NCI-H345 (cell line): ENCODE results near the gene BMP7.
"Not testable (repeated sequence)": the region's sequence is repeated elsewhere in the genome, so short reads cannot be mapped to it uniquely, and the experiment has no call there.

Experiments
- DNase-seq: peaks from one replicate; lab custom pipeline; 2025; lab: John Stamatoyannopoulos, UW

The BMP7 gene

DNA sequence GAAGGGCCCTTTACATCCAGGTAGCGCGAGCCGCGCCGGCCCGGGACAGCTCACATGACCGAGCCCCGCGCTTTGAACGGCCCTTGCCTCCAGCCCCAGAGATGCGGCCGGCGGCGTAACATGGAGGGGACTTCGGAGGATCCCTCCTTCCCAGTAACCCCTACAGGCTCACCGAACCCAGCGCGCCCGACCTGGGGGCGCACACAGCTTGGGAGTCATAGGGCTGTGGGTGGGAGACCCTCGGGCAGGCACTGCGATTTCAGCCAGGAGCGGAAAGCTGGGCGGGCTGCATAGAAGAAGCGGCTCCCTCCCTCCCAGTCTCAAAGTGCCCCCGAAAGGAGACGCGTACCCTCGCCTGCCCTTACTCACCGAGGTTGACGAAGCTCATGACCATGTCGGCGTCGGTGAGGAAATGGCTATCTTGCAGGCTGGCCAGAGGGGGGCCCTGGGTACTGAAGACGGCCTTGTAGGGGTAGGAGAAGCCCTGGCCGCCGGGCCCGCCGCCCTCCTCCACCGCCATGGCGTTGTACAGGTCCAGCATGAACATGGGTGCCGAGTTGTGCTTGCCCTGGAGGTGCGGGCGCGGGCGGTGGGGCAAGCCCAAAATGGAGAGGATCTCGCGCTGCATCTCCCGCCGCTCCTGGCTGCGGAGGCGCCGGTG is 975 bp downstream of the BMP7 start:
- DNase-seq, result no peak

DNA sequence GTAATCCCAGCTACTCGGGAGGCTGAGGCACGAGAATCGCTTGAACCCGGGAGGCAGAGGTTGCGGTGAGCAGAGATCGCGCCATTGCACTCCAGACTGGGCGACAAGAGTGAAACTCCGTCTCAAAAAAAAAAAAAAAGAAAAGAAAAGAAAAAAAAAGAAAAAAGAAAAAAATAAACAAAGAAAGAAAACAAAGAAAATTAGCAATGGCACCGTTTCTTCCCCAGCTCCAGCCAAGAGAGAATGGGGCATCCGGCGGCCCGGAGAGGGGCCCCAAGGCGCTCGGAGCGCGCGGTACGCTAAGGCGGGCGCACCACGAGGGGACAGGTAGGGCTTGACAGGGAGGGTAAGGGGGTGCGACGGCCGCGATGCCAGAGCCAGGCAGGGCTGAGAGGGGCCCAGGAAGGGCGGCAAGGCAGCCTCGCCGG is 1.5 kb downstream of the BMP7 start:
- not testable (repeated sequence) for DNase-seq

DNA sequence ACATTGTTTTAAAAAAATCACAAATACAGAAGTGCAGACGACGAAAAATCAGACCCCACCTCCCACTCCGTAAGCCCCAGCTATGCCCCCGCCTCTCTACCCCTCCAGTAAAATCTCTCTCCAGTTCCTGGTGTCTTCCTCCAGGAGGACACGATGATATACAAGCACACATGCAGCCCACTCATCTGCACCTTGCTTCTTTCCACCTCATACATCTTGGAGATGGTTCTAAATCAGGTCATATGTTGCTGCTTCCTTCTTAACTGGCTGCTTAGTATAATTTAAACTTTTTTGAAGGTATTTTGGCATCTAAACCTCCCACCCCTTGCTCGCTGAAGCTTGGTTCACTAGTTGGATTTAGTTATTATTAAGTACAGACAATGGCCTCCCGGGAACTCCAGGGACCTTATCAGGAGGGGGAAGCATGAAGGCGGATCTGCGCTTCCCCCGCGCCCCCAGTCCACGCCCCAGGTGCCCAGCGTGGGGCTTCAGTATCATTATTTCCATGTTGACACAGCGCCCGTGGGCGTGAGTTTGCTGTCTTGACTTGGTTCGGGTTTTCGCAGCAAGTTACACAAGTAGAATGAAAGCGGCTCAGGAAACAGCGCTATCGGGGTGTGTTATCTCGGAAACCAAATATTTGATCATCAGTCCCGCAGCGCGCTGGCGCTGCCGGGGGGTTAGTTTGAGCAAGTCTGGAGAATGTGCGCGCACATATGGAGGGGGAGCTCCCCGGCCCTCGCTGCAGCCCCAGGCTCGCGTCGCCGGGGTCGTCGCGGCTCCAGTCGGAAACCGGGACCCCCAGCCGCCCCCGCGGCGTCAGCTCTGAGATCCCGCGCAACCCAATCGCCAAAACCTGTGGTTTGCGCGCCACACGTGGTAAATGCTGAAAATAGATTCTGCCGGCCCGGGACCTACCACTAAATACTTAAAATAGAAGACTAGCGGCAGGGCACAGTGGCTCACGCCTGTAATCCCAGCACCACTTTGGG is 2.3 kb downstream of the BMP7 start:
- DNase-seq, result peak; percentile 49

DNA sequence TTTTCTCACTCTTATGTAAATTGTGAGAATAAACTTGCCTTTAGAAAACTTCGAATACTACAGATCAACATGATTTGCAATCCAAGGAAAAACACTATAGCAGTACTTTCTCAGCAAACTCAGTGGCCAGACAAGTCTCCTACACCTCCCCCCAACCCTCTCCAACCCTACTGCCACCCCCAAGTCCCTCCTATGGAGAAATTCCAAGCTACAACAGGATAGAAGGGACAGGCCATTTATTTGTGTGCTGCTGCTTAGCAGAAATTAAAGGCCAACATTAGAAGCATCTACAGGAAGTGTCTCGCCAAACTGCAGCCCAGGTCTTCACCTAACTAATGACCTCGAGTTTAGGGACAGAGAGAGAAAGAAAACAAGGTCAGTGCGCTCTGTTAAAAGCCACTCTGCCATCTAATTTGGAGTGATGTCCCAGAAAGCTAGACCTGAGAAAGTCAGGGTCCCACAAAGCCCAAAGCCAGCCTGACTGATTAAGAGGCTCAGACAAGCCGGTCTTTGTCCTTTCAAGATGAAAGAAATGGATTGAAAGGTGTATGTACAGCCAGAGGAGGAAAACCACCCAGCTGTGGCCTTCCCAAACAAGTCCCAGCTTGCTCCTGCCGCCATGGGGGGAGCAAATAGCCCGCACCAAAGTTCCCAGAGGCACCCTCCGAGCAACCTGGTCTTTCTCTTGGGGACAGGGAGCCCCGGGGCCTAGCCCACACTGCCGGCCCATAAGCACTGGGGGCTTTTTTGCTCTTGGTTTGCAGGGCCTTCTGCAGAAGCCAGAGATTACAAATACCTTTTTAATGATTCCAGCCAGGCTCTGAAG is 3.4 kb downstream of the BMP7 start:
- DNase-seq, result peak; percentile 36

DNA sequence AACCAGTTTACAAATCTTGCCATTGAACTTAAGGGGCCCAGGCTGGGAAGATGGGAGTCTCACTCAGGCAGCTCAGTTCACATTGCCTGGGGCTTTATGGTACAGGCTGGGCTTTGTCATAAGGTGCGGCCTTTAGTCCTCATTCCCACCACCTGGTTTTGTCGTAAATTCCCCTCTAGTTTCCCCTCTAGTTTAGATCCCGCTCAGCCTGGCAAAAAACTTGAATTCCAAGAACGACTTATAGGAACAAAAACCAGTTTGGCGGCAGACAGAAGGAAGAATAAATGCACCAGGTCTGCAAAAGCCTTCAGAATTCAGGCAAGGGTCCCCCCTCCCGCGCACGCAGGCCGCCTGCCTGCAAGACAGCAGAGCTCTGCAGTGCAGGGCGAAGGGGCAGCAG is 4.1 kb downstream of the BMP7 start:
- no peak for DNase-seq

DNA sequence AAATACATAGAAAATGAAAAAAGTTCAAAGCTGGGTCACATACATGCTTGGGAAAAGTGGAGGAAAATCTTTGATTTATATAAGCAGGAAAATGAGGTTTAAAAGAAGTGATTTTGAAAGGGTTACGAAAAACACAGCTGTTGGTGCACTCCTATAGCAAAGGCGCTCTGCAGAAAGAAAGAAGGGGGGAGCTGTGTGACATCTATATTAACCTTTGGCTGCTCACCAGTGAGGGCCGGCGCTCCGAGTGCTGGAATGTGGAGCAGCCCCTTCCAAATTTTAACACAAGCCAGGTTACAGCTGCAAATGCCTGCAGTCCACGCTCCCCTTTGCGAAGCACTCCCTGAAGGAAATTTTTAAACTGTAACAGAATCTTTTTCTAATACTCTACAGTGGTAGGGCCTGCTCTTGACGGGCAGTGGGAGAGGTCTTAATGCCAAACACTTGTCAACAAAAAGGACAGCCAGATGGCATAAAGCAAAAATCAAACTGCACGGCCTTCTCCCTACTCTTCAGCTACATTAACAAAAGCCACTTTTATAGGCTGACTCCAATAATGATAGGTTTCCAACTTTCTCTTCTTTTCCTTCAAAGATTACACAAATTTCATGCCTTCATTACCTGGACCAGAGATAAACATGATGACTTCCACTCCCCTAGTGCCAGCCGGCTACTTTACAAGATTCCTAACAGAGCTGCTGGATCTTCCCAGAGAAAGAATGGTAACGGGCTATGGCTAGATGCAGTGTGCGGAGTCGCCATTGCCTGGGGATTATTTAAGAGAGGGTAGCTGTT is 4.8 kb downstream of the BMP7 start:
- DNase-seq, result no peak

DNA sequence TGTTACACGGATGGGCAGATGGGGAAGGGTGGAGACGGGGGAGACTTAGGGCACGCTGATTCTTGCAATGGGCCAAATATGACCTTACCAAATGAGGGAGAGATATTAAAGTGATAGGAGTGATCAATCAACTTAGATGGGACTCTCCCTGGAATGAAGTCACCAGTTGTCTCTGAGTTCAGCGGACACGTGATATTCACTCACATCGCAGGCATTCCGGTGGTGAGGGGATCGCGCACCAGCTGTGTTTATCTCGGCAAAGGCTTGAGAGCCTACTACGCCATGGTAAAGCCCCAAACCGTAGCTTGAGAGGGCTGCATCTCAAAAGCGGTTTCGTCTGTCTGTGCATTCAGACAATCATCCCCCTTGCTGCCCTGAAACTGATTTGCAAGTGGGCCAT is 5.5 kb downstream of the BMP7 start:
- peak; percentile 60 for DNase-seq

DNA sequence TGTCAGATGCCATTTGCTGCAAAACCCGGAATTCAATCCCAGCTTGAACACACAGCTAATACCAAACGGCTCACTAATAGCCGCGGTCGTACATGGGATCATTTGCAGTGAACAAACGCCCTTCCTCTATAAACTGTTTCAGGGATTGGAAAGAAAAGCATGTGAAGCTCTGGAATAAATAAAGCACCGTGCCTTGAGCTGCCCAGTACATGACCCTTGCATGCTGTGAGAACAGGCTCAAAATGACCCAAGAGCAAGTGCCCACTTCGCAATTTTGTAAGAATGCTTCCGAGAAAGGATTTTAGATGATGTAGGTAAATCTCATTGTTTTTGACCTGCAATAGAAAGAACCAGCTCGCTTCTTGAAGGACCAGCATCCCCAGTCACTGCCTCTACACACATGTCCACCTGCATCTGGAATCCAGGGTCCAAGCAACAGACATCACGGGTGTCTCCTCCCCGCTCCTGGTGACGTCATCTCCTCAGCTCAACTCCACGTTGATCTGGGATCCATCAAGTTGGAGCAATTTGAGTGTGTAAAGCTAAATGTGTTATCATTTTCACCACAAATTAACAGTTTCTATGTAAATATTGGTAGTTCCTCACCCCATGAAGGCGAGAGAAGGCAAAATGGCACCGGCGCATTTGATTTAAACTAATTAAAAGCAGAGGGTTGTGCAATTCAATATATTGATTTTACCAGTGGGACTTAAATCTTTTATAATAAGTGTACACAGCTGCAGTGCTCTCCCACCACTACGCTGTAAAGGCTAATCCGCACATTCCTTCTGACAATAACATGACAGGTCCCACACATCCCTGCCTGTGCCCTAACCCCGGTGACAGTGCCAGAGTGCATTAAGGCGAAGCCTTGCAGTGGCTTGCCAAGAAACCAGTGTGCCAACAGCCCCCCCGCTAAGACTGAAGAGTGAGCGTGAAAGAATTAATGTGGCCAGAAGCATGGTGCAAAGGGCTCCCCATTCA is 6.2 kb downstream of the BMP7 start:
- DNase-seq, result peak; percentile 60

DNA sequence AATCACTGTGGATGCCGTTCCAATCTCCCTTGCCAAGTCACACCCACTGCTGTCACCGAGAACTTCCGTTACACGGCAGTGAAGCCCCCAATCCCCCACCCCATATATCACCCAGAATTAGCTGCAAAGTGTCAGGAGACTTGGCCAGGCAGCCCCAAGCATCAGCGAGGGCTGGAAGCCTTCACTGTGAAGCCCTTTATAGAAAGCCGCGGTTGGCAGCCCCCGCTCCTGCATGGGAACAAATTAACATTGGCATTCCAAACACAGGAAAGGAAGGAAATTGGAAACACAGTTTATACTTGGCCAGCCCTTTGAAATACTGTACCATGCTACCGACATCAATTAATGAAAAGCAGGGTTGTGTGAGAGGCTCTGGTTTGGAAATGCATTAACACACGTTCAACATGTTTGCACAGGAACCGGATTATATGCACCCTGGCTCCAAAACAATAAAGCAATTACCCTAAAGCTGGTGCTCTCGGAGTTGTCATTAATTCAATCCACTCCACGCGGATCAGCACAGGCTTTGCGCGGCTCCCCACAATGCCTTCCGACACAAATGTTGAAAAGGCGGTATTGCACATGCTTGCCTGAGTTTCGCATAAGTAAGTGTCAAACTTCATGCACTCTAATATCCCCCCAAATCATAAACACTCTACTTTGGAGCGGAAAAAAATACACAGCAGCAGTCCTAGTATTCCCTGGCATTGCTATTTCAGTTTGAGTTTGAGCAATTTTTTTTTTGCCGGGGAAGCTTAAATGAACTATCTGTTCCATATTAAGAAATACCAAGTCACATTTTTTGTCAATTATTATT is 7.1 kb downstream of the BMP7 start:
- DNase-seq, result peak; percentile 67

DNA sequence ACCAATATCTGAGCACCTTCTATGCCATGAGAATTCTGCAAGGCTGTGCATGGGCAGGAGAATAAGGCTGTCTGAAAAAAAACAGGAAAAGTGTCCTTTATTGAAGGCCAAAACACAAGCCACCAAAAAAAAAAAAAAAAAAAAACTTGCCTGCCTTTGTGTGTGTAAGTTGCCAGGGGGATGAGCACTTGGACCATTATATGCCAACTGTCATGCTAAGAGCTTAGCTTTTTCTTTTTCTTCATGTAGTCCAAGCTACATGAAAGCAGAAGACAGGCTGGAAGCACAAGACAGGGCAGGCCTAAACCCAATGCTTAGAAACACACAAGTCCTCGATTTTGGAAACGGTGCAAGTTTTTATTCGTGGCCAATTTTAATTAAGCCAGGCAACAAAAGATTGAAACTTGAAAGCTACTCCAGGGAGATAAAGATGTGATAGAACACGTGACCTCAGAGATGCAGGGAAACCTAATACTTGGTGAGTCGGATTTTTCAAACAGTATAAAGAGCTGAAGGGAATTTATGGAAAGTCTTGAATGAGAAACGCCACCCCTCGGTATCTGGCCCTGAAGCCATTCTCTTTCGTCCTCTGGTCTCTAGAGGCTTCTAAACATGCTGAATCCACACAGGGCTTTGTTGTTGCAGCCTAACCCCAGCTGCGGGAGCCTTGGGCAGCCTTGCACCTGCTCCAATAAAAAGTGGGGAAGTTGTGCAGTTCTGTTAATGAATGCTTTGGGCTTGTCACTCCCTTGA is 8.6 kb downstream of the BMP7 start:
- DNase-seq, result peak; percentile 77

DNA sequence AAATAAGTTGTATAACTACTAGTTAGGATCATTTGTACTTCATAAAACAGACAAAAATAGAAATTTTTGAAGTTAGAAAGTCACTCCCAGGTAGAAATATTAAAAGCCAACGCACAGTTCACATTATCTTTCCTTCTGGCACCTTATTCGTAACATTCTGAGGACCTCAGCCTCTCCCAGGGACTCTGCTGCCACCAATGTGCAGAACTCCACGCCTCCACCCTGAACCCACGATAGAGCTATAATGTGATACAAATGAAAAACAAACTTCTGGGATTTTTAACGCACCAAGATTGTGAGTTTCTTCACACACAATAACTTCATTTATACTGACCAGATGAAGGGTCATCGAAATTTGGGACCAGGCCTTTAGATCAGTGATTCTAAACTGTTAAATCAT is 9.5 kb downstream of the BMP7 start:
- DNase-seq, result peak; percentile 23

DNA sequence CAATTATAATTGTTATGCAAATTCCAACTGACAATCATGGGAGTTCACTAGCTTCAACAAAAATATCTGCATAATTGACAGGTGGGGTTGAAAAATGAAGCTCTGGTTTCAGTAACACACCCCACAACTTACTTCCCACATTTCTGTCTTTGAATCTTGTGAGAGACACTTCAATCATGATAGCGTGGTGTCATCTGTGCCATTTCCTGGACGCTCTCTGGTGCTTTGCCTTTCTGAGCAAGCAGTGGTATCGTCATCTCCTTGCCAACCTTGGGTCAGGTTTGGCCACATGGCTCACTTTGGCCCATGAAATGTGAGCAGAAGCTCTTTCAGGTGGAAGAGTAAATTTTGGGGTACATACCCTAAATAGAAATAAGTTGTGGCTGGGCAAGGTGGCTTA is 10.2 kb downstream of the BMP7 start:
- DNase-seq, result no peak

DNA sequence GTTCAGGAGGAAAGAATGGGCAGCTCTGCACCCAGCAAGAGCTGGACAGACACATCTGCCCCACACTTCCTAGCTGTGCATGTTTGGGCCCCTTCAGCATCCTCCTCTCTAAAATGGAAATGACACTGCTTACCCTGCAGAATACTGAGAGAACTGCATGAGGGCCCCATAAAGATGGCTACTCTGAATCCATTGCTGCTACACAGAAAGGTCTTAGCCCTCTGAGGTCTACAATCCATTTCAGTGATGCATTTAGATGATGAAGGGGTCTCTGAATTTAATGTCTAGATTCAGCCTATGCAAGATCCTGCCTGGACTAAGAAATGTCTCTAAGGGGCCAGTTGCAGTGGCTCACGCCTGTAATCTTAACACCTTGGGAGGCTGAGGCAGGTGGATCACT is 11.3 kb downstream of the BMP7 start:
- DNase-seq, result no peak

DNA sequence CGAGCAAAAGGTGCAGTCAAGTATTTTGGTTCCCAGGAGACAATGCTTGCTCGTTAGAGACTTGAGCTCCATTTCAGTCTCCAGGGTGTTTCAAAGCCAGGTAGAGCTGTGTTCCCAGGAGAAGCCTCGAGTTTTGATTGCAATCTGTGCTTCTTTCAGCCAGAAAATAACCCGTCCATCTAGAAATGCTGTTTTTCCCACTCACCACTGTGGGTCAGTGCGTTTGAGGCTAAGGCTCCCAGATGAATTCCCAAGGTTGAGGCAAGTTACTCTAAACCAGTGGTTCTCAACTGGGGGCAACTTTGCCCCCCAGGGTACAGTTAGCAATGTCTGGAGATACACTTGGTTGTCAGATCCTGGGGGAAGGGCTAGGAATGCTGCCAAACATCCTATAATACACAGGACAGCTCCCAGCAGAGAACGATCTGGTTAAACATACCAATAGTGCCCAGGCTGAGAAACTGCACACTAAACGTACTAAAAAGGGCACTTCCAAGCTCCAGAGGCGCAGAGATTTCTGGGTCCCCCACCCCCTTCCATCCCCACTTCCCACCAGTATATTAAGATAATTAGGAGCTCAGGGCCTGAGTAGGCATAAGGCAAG is 13.8 kb downstream of the BMP7 start:
- no peak for DNase-seq

DNA sequence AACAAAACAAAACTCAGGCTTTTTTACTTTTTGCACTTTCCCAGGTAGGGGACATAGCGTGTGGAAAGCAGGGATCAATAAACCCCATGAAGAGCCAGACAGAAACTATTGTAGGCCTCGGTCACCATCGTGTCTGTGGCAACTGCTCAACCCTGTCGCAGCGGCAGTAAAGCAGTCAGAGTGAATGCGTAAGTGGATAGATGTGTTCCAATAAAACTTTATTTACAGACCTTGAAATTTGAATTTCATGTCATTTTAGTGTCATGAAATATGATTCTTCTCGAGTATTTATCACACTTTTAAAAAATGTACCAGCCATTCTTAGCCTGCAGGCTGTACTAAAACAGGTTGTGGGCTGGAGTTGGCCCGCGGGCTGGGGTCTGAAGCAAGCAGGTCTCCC is 14.5 kb downstream of the BMP7 start:
- DNase-seq, result no peak

DNA sequence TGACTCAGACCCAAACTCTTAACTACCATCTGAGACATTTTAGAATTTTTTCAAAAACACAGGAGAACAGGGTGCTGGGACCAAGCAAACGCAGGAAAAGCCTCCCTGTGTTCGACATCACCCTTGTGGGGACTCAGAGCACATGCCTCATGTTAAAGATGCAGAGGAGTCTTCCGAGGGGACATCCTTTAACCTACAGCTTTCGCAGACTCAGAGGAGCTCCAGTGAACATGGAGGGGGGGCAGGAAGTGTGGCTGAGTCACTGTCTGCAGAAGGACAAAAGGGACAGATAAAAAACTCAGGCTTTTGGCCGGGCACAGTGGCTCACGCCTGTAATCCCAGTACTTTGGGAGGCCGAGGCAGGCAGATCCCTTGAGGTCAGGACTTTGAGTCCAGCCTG is 15.1 kb downstream of the BMP7 start:
- no peak for DNase-seq

DNA sequence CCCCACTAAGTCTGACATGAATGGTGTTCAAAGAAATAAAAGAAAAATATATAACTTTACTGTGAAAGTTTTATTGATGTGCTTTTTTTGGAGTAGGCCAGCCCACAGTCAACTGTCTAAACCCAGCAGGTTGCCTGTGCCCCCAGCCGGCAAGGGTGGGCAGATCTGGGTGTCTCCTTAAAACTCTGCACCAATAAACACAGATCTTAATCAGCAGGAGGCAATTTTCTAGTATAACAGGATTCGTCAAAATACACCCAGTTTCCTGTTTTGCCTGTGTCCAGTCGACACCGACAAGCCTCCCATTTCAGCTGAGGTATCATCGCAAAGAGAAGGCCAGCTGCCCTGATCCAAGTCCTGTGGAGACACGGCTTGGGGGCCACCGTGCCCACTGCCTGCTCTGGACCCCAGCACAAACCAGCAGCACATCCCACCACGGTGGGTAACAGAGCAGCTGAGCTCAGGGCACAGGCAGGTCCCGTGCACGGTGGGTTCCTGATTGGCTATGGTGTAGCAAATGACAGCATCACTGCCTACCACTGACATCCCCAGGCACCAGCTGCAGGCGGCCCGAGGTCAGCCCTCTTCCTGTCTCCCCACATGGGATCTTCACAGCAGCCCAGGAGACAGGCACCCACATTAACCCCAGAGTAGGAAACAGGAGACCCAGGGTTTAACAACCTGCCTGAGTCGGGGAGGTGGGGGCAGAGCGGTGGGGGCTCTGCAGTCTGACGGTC is 15.7 kb downstream of the BMP7 start:
- DNase-seq, result no peak

DNA sequence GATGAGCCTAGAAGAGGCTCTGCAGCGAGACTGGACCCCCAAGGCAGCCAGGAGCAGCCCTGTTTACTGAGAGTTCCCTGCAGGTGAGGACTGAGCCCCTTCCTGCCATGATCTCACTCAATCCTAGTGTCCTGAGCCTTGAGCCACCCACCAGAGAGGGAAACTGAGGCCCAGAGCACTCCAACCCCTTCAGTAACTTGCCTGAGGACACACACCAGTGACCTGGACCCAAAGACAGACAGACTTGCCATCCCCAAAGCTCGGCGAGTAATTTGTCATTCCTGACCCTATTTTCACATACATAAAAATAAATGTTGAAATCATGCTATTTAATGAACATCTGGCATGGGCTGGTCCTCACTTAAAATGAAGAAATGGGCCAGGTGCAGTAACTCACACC is 16.7 kb downstream of the BMP7 start:
- DNase-seq, result no peak
